ENCODE measurements around the gene SCAI. TPM values are rescaled to one million over a fixed set of nuclear protein-coding genes. Genes with fewer than 3 reads are reported as not detected.
"Not testable (repeated sequence)": the region's sequence is repeated elsewhere in the genome, so short reads cannot be mapped to it uniquely, and the experiment has no call there.

The SCAI gene
- total and polyA plus RNA-seq, 9 donors: 3.1 to 13.3 (median 9.2) TPM

- intact Hi-C loops (cut with DNase I): no loop called here
- DNase-seq: no peak
- 78 to 87% (median 86%) methylated on average over 3 of the region's 3 CpGs for WGBS, 3 donors
- TF ChIP-seq POLR2A (IDR thresholded peaks at IDR 0.05) (no peak), EP300 (IDR thresholded peaks at IDR 0.05) (no peak)
- TF ChIP-seq, protein P1, sequence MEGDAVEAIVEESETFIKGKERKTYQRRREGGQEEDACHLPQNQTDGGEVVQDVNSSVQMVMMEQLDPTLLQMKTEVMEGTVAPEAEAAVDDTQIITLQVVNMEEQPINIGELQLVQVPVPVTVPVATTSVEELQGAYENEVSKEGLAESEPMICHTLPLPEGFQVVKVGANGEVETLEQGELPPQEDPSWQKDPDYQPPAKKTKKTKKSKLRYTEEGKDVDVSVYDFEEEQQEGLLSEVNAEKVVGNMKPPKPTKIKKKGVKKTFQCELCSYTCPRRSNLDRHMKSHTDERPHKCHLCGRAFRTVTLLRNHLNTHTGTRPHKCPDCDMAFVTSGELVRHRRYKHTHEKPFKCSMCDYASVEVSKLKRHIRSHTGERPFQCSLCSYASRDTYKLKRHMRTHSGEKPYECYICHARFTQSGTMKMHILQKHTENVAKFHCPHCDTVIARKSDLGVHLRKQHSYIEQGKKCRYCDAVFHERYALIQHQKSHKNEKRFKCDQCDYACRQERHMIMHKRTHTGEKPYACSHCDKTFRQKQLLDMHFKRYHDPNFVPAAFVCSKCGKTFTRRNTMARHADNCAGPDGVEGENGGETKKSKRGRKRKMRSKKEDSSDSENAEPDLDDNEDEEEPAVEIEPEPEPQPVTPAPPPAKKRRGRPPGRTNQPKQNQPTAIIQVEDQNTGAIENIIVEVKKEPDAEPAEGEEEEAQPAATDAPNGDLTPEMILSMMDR (IDR thresholded peaks at IDR 0.05): no peak
- no peaks in the 10 kb centered on the region for H3K9me3 ChIP-seq
- H3K27me3 ChIP-seq: no peaks in the 10 kb centered on the region
- H3K27ac ChIP-seq: no peak overlapping the region
- no peaks in the 10 kb centered on the region for H3K4me1 ChIP-seq (ENCODE audit: insufficient read depth)
- H3K36me3 ChIP-seq: peaks cover 2% of the 10 kb centered on the region
- no peak overlapping the region for H3K4me3 ChIP-seq
Observed at GRCh38 chr9:124928116-124928515, 215.2 kb downstream of the SCAI start.

GRCh38 chr9:124920394-124920793 lies 222.9 kb downstream of the SCAI start:
- H3K4me1 ChIP-seq (ENCODE audit: insufficient read depth); H3K27me3 ChIP-seq; DNase-seq; H3K9me3 ChIP-seq; H3K36me3 ChIP-seq; H3K4me3 ChIP-seq; intact Hi-C loops (cut with DNase I); H3K27ac ChIP-seq: not testable (repeated sequence)
- WGBS, 3 donors: 83 to 90% (median 90%) methylated on average over 6 of the region's 6 CpGs

DNA sequence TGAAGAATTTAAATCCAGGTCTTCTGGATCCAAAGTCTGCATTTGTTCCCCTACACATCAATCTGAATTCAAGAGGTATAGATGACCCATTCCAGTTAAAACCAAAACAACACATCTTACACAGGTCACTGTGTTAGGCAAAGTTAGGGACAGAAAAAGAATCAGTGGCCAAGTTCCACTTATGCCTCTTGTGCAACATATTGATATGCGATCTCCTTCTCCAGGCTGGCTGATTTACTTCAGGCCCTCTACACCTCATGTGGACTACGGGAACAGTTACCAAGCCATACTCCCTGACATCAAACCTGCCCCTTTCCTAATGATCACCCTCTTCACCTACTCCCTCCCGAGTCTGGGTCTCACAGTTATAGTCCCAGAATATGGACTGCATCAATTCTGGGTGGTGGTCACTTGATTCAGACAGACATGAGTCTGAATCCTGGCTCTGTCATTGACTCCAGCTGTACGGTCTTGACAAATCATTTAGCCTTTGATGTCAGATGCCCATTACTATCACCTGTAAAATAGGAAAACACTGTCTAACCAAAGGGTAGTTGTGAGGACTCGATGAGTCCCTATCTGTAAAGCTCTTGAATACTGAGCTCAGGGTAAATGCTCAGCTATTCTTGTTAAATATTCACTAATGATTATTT lies 228.4 kb downstream of the SCAI start:
- TF ChIP-seq POLR2A (IDR thresholded peaks at IDR 0.05): no peak
- TF ChIP-seq EP300 (IDR thresholded peaks at IDR 0.05): no peak
- TF ChIP-seq, protein P1 (IDR thresholded peaks at IDR 0.05): no peak
- no peaks in the 10 kb centered on the region for H3K36me3 ChIP-seq
- H3K27ac ChIP-seq: no peak overlapping the region
- no peaks in the 10 kb centered on the region for H3K27me3 ChIP-seq
- no peak for DNase-seq
- H3K4me3 ChIP-seq: no peak overlapping the region
- H3K9me3 ChIP-seq: no peaks in the 10 kb centered on the region
- WGBS, 3 donors: 74 to 98% (median 97%) methylated on average over 5 of the region's 5 CpGs
- no peaks in the 10 kb centered on the region for H3K4me1 ChIP-seq (ENCODE audit: insufficient read depth)
- intact Hi-C loops (cut with DNase I): no loop called here

GRCh38 chr9:124913378-124913777 lies 229.9 kb downstream of the SCAI start:
- DNase-seq: no peak
- Histone ChIP-seq H3K27me3 (no peaks in the 10 kb centered on the region), H3K27ac (no peak overlapping the region), H3K4me3 (no peak overlapping the region), H3K36me3 (no peaks in the 10 kb centered on the region), H3K4me1 (ENCODE audit: insufficient read depth) (no peaks in the 10 kb centered on the region), H3K9me3 (no peaks in the 10 kb centered on the region)
- WGBS, 3 donors: 90 to 96% (median 92%) methylated on average over 2 of the region's 2 CpGs
- no peak for TF ChIP-seq POLR2A (IDR thresholded peaks at IDR 0.05)
- intact Hi-C loops (cut with DNase I): no loop called here

DNA sequence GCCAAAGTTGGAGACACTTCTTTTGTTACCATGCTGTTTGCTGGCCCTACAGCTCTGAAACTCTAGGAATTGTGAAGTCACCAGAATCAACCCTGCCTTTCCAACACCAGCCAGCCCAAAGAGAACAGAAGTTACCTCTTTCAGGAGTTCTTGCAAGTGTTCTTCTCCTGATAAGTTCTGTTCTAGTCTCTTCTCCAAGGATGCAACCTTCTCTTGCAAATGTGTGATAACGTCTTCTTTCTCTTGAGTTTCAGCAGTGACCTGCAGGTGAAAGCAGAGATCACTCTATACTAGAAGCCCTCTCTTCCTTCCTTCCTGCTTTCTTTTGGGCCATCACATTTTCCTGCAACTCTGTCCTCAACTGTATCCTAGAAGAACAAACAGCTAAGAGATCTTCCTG lies 231.6 kb downstream of the SCAI start:
- Histone ChIP-seq H3K4me3 (no peak overlapping the region), H3K4me1 (ENCODE audit: insufficient read depth) (no peaks in the 10 kb centered on the region), H3K27me3 (no peaks in the 10 kb centered on the region), H3K27ac (no peak overlapping the region), H3K36me3 (no peaks in the 10 kb centered on the region), H3K9me3 (no peaks in the 10 kb centered on the region)
- no peak for DNase-seq
- 93 to 100% (median 97%) methylated on average over 1 of the region's 1 CpG for WGBS, 3 donors
- no peak for TF ChIP-seq EP300 (IDR thresholded peaks at IDR 0.05)
- TF ChIP-seq, protein P1 (IDR thresholded peaks at IDR 0.05): no peak
- no peak for TF ChIP-seq POLR2A (IDR thresholded peaks at IDR 0.05)
- intact Hi-C loops (cut with DNase I): no loop called here

All from ovary (tissue), 9 donors.